ENCODE results near the gene ATP6V0E2. TPM values are rescaled to one million over a fixed set of nuclear protein-coding genes. Genes with fewer than 3 reads are reported as not detected.

ATP6V0E2 gene
- total RNA-seq, 4 donors from 2014 or later: 15.2 to 41.1 (median 26.8) TPM

DNA sequence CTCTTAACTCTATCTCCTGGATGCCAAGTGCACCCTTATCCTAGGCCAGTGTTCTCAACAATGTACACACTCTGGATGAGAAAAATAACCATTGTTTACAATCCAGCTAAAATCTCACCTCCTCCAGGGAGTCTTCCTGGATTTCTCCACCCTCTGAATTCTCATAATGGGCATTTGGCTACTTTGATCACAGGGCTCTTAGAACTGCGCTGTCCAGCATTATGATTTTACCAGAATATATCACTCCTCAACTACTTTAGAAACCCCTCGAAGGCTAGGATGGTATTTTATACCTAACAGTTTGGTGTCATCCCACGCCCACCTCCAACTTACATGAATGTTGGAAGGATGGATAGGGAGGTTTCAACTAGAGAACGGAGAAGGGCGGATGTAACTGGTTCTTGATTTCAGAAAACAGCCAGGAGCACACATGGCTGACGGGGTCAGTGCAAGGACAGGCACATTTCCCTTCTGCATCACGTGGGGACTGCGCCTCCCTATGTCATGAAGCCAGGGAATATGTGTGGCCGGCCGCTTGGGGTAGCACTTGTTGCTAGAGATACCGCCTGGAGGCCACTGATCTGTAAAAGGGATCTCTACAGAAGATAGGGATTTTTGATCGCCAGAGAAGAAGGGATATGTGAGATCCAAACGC is 1.2 kb upstream of the ATP6V0E2 start:
- H3K9me3 ChIP-seq: no peaks in the 10 kb centered on the region
- WGBS: 15% methylated on average over 13 of the region's 13 CpGs
- H3K27me3 ChIP-seq: no peaks in the 10 kb centered on the region
- TF ChIP-seq, protein P1, sequence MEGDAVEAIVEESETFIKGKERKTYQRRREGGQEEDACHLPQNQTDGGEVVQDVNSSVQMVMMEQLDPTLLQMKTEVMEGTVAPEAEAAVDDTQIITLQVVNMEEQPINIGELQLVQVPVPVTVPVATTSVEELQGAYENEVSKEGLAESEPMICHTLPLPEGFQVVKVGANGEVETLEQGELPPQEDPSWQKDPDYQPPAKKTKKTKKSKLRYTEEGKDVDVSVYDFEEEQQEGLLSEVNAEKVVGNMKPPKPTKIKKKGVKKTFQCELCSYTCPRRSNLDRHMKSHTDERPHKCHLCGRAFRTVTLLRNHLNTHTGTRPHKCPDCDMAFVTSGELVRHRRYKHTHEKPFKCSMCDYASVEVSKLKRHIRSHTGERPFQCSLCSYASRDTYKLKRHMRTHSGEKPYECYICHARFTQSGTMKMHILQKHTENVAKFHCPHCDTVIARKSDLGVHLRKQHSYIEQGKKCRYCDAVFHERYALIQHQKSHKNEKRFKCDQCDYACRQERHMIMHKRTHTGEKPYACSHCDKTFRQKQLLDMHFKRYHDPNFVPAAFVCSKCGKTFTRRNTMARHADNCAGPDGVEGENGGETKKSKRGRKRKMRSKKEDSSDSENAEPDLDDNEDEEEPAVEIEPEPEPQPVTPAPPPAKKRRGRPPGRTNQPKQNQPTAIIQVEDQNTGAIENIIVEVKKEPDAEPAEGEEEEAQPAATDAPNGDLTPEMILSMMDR (IDR thresholded peaks at IDR 0.05): peak in 1 of 2 donors; percentile 12
- TF ChIP-seq POLR2AphosphoS5 (IDR thresholded peaks at IDR 0.05): no peak
- peak; percentile 91 for DNase-seq (ENCODE audit: low spot score in 2 of 2)
- H3K27ac ChIP-seq: peak overlapping the region; percentile 78
- H3K4me3 ChIP-seq: peak overlapping the region; percentile 80
- H3K36me3 ChIP-seq: no peaks in the 10 kb centered on the region
- peaks cover 33% of the 10 kb centered on the region for H3K4me1 ChIP-seq

DNA sequence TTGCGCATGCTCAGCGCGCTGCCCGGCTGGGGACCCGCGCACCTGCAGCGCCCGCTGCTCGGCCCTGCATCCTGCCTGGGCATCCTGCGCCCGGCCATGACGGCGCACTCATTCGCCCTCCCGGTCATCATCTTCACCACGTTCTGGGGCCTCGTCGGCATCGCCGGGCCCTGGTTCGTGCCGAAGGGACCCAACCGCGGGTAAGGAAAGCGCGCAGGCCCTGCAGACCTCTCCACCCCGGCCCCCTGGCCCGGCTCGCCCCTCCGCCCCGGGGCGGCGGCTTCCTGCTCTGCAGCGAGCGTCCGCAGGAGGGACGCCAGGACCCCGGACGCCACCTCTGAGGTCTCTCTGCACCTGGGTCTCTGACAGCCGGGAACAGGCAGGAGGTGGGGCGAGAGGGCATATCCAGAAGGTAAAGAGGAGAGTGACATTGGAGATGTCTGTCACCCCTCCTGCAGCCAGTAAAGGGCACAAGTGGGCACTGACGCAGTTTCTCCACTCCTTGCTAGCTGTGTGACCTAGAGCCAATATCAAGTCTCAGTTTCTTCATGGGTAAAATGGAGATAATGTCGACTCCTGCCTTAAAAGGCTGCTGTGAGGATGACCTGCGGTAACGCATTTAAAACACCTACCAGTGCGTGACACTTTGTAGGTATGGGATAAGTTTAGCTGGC is 338 bp downstream of the ATP6V0E2 start:
- DNase-seq (ENCODE audit: low spot score in 2 of 2): peak in 1 of 2 donors; percentile 67
- WGBS: 11% methylated on average over 22 of the region's 46 CpGs
- H3K4me3 ChIP-seq: peak overlapping the region; percentile 80
- TF ChIP-seq POLR2AphosphoS5 (IDR thresholded peaks at IDR 0.05) (no peak), EP300 (IDR thresholded peaks at IDR 0.05) (no peak), POLR2A (IDR thresholded peaks at IDR 0.05) (no peak)
- TF ChIP-seq, protein P1 (IDR thresholded peaks at IDR 0.05): no peak
- peaks cover 33% of the 10 kb centered on the region for H3K4me1 ChIP-seq
- H3K27ac ChIP-seq: no peak overlapping the region
- no peaks in the 10 kb centered on the region for H3K9me3 ChIP-seq
- H3K27me3 ChIP-seq: no peaks in the 10 kb centered on the region
- no peaks in the 10 kb centered on the region for H3K36me3 ChIP-seq

GRCh38 chr7:149874644-149875028 is 867 bp downstream of the ATP6V0E2 start:
- Histone ChIP-seq H3K27ac (no peak overlapping the region), H3K9me3 (no peaks in the 10 kb centered on the region), H3K4me1 (peaks cover 33% of the 10 kb centered on the region), H3K27me3 (no peaks in the 10 kb centered on the region), H3K4me3 (peak overlapping the region; percentile 80), H3K36me3 (peaks cover 3% of the 10 kb centered on the region)
- TF ChIP-seq POLR2AphosphoS5 (IDR thresholded peaks at IDR 0.05) (no peak), EP300 (IDR thresholded peaks at IDR 0.05) (no peak), POLR2A (IDR thresholded peaks at IDR 0.05) (no peak)
- TF ChIP-seq, protein P1 (IDR thresholded peaks at IDR 0.05): no peak
- peak in 1 of 2 donors; percentile 61 for DNase-seq (ENCODE audit: low spot score in 2 of 2)
- 83% methylated on average over 8 of the region's 8 CpGs for WGBS

DNA sequence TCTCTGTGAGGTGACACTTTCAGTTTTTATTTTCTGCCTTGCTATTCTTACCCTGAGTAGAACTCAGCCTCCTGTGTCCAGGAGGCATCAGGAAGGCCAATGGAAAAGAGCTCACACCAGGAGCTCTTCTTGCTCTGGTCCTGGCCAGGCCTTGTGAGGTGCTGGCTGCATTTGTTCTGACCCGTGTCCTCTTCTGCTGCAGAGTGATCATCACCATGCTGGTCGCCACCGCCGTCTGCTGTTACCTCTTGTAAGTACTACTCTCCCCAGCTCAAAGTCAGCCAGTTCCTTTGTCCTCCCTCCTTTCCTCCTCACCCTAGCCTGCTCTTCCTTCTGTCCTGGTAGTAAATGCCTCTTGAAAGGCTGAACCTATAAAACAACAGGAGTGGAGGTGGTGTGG is 1.6 kb downstream of the ATP6V0E2 start:
- H3K4me1 ChIP-seq: peaks cover 33% of the 10 kb centered on the region
- no peaks in the 10 kb centered on the region for H3K27me3 ChIP-seq
- no peaks in the 10 kb centered on the region for H3K9me3 ChIP-seq
- TF ChIP-seq EP300 (IDR thresholded peaks at IDR 0.05) (no peak), POLR2A (IDR thresholded peaks at IDR 0.05) (no peak), POLR2AphosphoS5 (IDR thresholded peaks at IDR 0.05) (no peak)
- TF ChIP-seq, protein P1 (IDR thresholded peaks at IDR 0.05): no peak
- H3K27ac ChIP-seq: no peak overlapping the region
- 95% methylated on average over 4 of the region's 4 CpGs for WGBS
- no peak overlapping the region for H3K4me3 ChIP-seq
- peak in 1 of 2 donors; percentile 79 for DNase-seq (ENCODE audit: low spot score in 2 of 2)
- H3K36me3 ChIP-seq: peaks cover 3% of the 10 kb centered on the region

DNA sequence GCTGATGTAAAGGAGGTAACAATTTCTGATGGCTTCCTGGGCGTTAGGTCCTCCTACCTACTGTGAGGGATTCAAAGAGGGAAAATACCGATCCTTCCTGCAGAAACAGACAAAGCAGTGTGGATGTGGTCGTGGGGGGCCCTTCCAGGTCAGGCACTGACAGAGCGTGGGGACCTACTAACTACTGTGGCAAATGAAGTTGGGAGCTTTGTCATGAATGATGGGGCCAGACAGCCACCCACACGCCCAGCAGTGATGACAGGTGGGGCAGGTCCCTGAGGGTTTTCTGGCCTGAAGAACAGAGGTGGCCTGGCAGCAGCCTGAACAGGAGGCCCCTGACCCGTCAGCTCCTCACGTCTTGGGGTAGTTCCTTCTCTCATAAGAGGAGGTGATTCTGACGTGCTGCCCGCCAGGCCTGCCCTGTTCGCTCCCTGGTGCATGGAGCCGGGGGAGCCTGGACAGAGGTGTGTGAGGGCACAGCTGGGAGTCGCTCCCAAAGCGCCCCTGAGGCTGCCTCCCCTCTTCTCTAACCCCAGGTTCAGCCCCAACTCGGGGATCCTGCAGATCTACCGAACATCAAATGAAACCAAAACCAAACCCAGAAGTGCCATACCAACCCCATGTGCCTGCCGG is 4.2 kb downstream of the ATP6V0E2 start:
- DNase-seq (ENCODE audit: low spot score in 2 of 2): no peak
- 83% methylated on average over 14 of the region's 16 CpGs for WGBS
- H3K4me1 ChIP-seq: peaks cover 17% of the 10 kb centered on the region
- no peaks in the 10 kb centered on the region for H3K9me3 ChIP-seq
- no peaks in the 10 kb centered on the region for H3K27me3 ChIP-seq
- TF ChIP-seq, protein P1 (IDR thresholded peaks at IDR 0.05): no peak
- no peak for TF ChIP-seq POLR2AphosphoS5 (IDR thresholded peaks at IDR 0.05)
- no peak for TF ChIP-seq POLR2A (IDR thresholded peaks at IDR 0.05)
- TF ChIP-seq EP300 (IDR thresholded peaks at IDR 0.05): no peak
- no peak overlapping the region for H3K4me3 ChIP-seq
- no peak overlapping the region for H3K27ac ChIP-seq
- H3K36me3 ChIP-seq: peaks cover 3% of the 10 kb centered on the region
